MCF 10A (cell line): ENCODE results near the gene OAS2. TPM values are rescaled to one million over a fixed set of nuclear protein-coding genes. Genes with fewer than 3 reads are reported as not detected.

Experiments
- BruUV-seq: library from RNA; stranded (reverse); fragments of 400-500 nt; replicated peaks from 2 replicates; lab custom pipeline; 2021; lab: Mats Ljungman, UMichigan
- CTCF ChIA-PET: fragments of 300-600 bp; sonication (Branson Sonifier 250); formaldehyde crosslinking; extraction: SDS; loops from one replicate; lab custom pipeline; 2021; ENCODE audit warnings: antibody characterized with exemption, inconsistent platforms; lab: Yijun Ruan, JAX
- POLR2A ChIA-PET: fragments of 300-600, 350-650 bp; sonication (Branson Sonifier 250); formaldehyde crosslinking; extraction: SDS; loops from one replicate; lab custom pipeline; 2020; ENCODE audit warnings: antibody characterized with exemption, inconsistent platforms; lab: Yijun Ruan, JAX
- DNase-seq: peaks from one replicate; pipeline ENCODE4 v3.0.0-alpha.2; 2018; ENCODE audit not compliant: unreplicated experiment
- H3K27ac Mint-ChIP-seq: one replicate; pipeline ENCODE4 v1.8.0; 2022; ENCODE audit warnings: mild to moderate bottlenecking, low read depth, mixed read lengths; ENCODE audit not compliant: unreplicated experiment
- H3K27me3 Mint-ChIP-seq: one replicate; pipeline ENCODE4 v1.8.0; 2022; ENCODE audit warnings: mixed read lengths; ENCODE audit not compliant: insufficient read depth, unreplicated experiment
- H3K36me3 Mint-ChIP-seq: one replicate; pipeline ENCODE4 v1.8.0; 2022; ENCODE audit warnings: mild to moderate bottlenecking, moderate library complexity, mixed read lengths; ENCODE audit not compliant: insufficient read depth, unreplicated experiment
- H3K4me1 Mint-ChIP-seq: one replicate; pipeline ENCODE4 v1.8.0; 2022; ENCODE audit warnings: mixed read lengths; ENCODE audit not compliant: insufficient read depth, unreplicated experiment
- H3K4me3 Mint-ChIP-seq: one replicate; pipeline ENCODE4 v1.8.0; 2022; ENCODE audit warnings: mild to moderate bottlenecking, moderate library complexity, mixed read lengths; ENCODE audit not compliant: unreplicated experiment
- H3K9me3 Mint-ChIP-seq: one replicate; pipeline ENCODE4 v1.8.0; 2022; ENCODE audit warnings: mixed read lengths; ENCODE audit not compliant: unreplicated experiment
- intact Hi-C: fragments of 100-400 bp; cut with micrococcal nuclease; formaldehyde crosslinking; loops from 2 replicates; pipeline ENCODE4 v1.14.1; 2022
- total RNA-seq: library from RNA; stranded (reverse); gene quantifications from 2 replicates; pipeline ENCODE4 v1.2.3, GENCODE V29; 2022
- TF ChIP-seq, protein P1 (sequence below): fragments of 200-600 bp; IDR thresholded peaks from one replicate; pipeline ENCODE4 v1.8.0; 2022; ENCODE audit warnings: antibody characterized with exemption, mild to moderate bottlenecking; ENCODE audit not compliant: unreplicated experiment

The OAS2 gene
- total RNA-seq, 1 experiment from 2014 or later = 0.33 TPM

DNA sequence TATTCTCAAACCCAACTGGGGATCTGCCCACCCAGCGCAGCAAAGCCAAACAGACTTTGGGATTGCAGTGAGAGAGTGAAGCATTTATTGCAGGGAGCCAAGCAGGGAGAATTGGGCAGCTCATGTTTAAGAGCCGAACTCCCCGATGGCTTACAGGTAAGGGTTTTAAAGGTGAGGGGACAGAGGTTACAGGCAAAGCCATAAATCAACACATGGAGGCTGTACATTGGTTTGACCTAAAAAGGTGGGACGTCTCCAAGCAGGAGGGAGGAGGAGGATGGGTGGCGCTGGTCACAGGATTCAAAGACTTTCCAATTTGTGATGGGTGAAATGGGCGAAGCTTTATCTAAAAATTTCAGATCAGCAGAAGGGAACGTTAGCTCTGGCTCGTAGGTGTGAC, 18.2 kb downstream of the OAS2 start:
- Mint-ChIP-seq H3K4me3 (no peak overlapping the region), H3K36me3 (no peaks in the 10 kb centered on the region), H3K9me3 (peaks cover 7% of the 10 kb centered on the region), H3K4me1 (no peaks in the 10 kb centered on the region), H3K27me3 (no peaks in the 10 kb centered on the region), H3K27ac (no peak overlapping the region)
- ChIA-PET POLR2A (no interaction called here), CTCF (no interaction called here)
- intact Hi-C loops = no loop called here
- DNase-seq = no peak
- TF ChIP-seq, protein P1, sequence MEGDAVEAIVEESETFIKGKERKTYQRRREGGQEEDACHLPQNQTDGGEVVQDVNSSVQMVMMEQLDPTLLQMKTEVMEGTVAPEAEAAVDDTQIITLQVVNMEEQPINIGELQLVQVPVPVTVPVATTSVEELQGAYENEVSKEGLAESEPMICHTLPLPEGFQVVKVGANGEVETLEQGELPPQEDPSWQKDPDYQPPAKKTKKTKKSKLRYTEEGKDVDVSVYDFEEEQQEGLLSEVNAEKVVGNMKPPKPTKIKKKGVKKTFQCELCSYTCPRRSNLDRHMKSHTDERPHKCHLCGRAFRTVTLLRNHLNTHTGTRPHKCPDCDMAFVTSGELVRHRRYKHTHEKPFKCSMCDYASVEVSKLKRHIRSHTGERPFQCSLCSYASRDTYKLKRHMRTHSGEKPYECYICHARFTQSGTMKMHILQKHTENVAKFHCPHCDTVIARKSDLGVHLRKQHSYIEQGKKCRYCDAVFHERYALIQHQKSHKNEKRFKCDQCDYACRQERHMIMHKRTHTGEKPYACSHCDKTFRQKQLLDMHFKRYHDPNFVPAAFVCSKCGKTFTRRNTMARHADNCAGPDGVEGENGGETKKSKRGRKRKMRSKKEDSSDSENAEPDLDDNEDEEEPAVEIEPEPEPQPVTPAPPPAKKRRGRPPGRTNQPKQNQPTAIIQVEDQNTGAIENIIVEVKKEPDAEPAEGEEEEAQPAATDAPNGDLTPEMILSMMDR = no peak
- no TSS peak for BruUV-seq

DNA sequence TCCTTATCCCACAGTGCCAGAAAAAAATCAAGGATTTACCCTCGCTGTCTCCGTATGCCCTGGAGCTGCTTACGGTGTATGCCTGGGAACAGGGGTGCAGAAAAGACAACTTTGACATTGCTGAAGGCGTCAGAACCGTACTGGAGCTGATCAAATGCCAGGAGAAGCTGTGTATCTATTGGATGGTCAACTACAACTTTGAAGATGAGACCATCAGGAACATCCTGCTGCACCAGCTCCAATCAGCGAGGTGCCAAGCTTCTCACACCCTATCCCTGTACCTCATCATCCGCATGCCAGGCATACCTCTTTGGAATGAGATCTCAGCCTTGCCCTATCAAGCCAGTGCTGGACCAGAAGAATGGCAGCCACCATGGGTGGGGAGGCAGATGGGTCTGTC, 19.2 kb downstream of the OAS2 start:
- ChIA-PET POLR2A (no interaction called here), CTCF (interaction anchor here (0.8 to 1.8 kb wide), 6 partner anchors 10 to 101 kb away, joined by 4 to 7 read pairs (median 4); no protein-coding TSS in a partner anchor)
- BruUV-seq = no TSS peak
- intact Hi-C loops = no loop called here
- Mint-ChIP-seq H3K36me3 (no peaks in the 10 kb centered on the region), H3K27me3 (no peaks in the 10 kb centered on the region), H3K9me3 (peaks cover 7% of the 10 kb centered on the region), H3K4me3 (no peak overlapping the region), H3K27ac (no peak overlapping the region), H3K4me1 (no peaks in the 10 kb centered on the region)
- no peak for DNase-seq
- TF ChIP-seq, protein P1 = no peak

DNA sequence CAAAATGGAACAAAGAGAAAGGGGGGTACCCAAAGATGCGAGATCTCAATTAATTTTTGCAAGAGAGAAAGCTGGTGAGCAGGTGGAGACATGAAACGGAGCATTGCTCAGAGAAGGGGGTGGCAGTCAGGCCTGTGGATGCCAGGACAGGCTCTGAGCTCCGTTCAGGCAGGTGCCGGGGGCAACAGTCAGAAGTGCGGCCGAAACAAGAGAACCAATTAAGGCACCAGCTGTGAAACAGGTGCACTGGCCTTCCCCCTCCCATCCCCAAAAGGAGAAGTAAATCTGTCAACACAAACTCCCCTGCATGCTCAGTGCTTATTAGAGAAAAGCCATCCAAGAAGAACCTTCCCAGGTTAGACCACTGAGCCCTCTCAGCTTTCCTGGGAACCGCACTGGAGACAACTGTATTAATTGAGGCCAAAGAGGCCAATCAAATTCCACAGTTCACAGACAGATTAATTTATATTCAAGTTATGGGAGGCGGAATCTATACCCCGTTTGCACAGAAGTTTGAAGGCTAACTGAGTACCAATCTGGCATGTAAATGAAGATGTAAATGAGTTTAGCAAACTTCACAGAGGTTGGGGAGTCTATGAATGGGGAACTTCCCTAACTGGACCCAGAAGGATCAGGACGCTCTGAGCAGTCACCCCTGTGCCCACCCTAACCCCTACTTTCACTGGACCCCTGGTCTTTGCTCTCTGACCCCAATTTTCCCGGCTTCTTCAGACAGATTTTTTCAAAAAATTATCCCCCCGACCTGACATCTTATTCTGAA, 20.9 kb downstream of the OAS2 start:
- POLR2A ChIA-PET = no interaction called here
- intact Hi-C loops = no loop called here

DNA sequence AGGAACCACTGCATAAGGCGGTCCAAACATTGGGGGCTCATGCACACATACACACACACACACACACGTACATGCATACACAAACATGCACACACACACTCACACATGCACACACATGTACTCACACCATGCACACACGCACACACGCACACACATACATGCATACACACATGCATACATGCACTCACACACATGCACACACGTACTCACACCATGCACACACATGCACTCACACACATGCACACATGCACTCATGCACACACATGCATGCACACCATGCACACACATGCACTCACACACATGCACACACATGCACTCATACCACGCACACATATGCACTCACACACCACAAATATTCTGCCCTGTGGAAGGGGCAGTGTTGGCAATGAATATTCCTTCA, 22.1 kb downstream of the OAS2 start:
- H3K36me3 Mint-ChIP-seq = no peaks in the 10 kb centered on the region
- CTCF ChIA-PET = interaction anchor here (0.5 to 2.1 kb wide), 3 partner anchors 8 to 802 kb away, joined by 3 to 7 read pairs (median 6); no protein-coding TSS in a partner anchor
- no TSS peak for BruUV-seq
- no peak overlapping the region for H3K27ac Mint-ChIP-seq
- peaks cover 7% of the 10 kb centered on the region for H3K9me3 Mint-ChIP-seq
- DNase-seq = no peak
- intact Hi-C loops = no loop called here
- H3K4me1 Mint-ChIP-seq = no peaks in the 10 kb centered on the region
- POLR2A ChIA-PET = interaction anchor here (1.1 kb wide), 1 partner anchor 254 kb away, joined by 3 read pairs; no protein-coding TSS in a partner anchor
- H3K27me3 Mint-ChIP-seq = no peaks in the 10 kb centered on the region
- no peak overlapping the region for H3K4me3 Mint-ChIP-seq
- TF ChIP-seq, protein P1 = no peak

More for the DNA sequence above, 20.9 kb downstream of the OAS2 start:
- DNase-seq = no peak
- Mint-ChIP-seq H3K4me1 (no peaks in the 10 kb centered on the region), H3K4me3 (no peak overlapping the region), H3K27ac (no peak overlapping the region), H3K27me3 (no peaks in the 10 kb centered on the region), H3K36me3 (no peaks in the 10 kb centered on the region), H3K9me3 (peaks cover 7% of the 10 kb centered on the region)
- no TSS peak for BruUV-seq
- CTCF ChIA-PET = interaction anchor here (1.4 to 1.8 kb wide), 2 partner anchors 8 to 31 kb away, joined by 5 to 7 read pairs; no protein-coding TSS in a partner anchor
- TF ChIP-seq, protein P1 = no peak
